BLaER1 (cell line): ENCODE data around the gene G0S2.

ENCODE experiments used
- H3K27ac ChIP-seq: shearing (Covaris generic); formaldehyde crosslinking; 2 replicates; pipeline ENCODE4 v1.8.1; 2022
- H3K27me3 ChIP-seq: shearing (Covaris generic); formaldehyde crosslinking; 2 replicates; pipeline ENCODE4 v1.8.1; 2022
- H3K36me3 ChIP-seq: shearing (Covaris generic); formaldehyde crosslinking; 2 replicates; pipeline ENCODE4 v1.8.1; 2022
- H3K4me1 ChIP-seq: shearing (Covaris generic); formaldehyde crosslinking; 2 replicates; pipeline ENCODE4 v1.8.1; 2022
- H3K4me2 ChIP-seq: shearing (Covaris generic); formaldehyde crosslinking; 2 replicates; pipeline ENCODE4 v1.8.1; 2022
- H3K4me3 ChIP-seq: shearing (Covaris generic); formaldehyde crosslinking; 2 replicates; pipeline ENCODE4 v1.8.1; 2022
- H3K9ac ChIP-seq: shearing (Covaris generic); formaldehyde crosslinking; 2 replicates; pipeline ENCODE4 v1.8.1; 2022
- H3K9me3 ChIP-seq: shearing (Covaris generic); formaldehyde crosslinking; 2 replicates; pipeline ENCODE4 v1.8.1; 2022
- H4K20me1 ChIP-seq: shearing (Covaris generic); formaldehyde crosslinking; 2 replicates; pipeline ENCODE4 v1.8.1; 2022
- Cebpa-rat ChIP-seq: shearing (Covaris generic); IDR thresholded peaks from 2 replicates; pipeline ENCODE4 v1.8.1; 2022

The G0S2 gene

DNA sequence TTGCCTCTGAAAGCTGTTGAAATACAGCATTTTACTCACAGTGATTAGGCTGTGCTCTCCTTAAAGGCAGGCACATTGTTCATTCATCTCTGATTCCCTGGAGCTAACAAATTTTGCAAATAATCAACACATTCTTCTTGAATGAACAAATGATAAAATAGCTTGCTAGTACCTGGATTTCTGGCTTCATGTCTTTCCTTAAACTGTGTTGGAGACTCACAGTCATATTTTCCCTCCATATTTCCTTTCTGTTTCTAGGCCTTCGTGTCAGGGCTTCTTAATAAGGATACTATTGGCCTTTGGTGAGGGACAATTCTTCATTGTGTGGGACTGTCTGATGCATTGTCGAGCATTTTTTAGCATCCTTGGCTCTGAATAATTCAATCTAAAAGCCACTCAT lies 39.1 kb downstream of the G0S2 start:
- H3K9ac ChIP-seq: no peak overlapping the region
- H3K4me2 ChIP-seq: no peak overlapping the region

DNA sequence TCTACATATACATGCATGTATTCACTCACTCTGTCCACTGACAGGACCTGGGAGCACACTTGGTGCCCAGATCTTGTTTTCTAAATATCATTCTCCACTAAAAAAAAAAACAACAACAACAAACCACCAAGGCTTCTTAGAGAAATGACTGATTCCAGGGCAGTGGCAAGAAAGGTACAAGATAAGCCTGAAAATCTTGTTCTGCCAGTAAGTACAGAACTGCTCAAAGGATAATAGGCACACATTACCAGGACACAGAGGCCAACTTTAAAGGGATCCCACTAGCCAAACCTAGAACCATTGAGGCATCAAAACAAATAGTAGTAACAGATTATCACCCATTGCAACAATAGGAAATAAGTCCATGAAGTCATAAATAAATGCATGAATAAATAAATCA lies 40.1 kb downstream of the G0S2 start:
- H4K20me1 ChIP-seq: no peaks in the 10 kb centered on the region
- H3K4me3 ChIP-seq: no peak overlapping the region
- H3K9me3 ChIP-seq: no peaks in the 10 kb centered on the region
- no peaks in the 10 kb centered on the region for H3K27me3 ChIP-seq
- H3K4me1 ChIP-seq: no peaks in the 10 kb centered on the region
- no peak overlapping the region for H3K27ac ChIP-seq
- H3K4me2 ChIP-seq: no peak overlapping the region
- TF ChIP-seq Cebpa-rat: no peak
- H3K36me3 ChIP-seq: no peaks in the 10 kb centered on the region
- no peak overlapping the region for H3K9ac ChIP-seq

More for the DNA sequence above, 39.1 kb downstream of the G0S2 start:
- H3K27me3 ChIP-seq: no peaks in the 10 kb centered on the region
- no peaks in the 10 kb centered on the region for H4K20me1 ChIP-seq
- H3K4me3 ChIP-seq: no peak overlapping the region
- H3K27ac ChIP-seq: no peak overlapping the region
- TF ChIP-seq Cebpa-rat: no peak
- H3K9me3 ChIP-seq: no peaks in the 10 kb centered on the region
- no peaks in the 10 kb centered on the region for H3K36me3 ChIP-seq
- H3K4me1 ChIP-seq: no peaks in the 10 kb centered on the region

DNA sequence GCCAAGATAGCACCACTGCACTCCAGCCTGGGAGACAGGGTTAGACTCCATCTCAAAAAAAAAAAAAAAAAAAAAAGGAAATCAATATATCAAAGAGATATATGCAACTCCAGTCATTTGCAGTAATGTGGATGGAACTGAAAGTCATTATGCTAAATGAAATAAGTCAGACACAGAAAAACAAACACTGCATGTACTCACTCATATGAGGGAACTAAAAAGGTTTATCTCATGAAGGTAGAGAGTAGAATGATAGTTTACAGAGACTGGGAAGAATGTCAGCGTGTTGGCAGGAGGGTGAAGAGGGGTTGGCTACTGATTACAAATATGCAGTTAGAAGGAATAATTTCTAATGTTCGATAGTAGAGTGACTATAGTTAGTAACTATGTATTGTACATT lies 42.6 kb downstream of the G0S2 start:
- Histone ChIP-seq H3K36me3 (no peaks in the 10 kb centered on the region), H3K4me2 (no peak overlapping the region)

GRCh38 chr1:209720326-209720725 lies 45.1 kb downstream of the G0S2 start:
- no peak for TF ChIP-seq Cebpa-rat
- H3K4me1 ChIP-seq: no peaks in the 10 kb centered on the region

More for the DNA sequence above, 42.6 kb downstream of the G0S2 start:
- no peak for TF ChIP-seq Cebpa-rat
- no peak overlapping the region for H3K4me3 ChIP-seq
- no peaks in the 10 kb centered on the region for H3K27me3 ChIP-seq
- H3K9me3 ChIP-seq: no peaks in the 10 kb centered on the region
- H3K4me1 ChIP-seq: no peaks in the 10 kb centered on the region
- H3K27ac ChIP-seq: no peak overlapping the region
- H4K20me1 ChIP-seq: no peaks in the 10 kb centered on the region
- H3K9ac ChIP-seq: no peak overlapping the region

DNA sequence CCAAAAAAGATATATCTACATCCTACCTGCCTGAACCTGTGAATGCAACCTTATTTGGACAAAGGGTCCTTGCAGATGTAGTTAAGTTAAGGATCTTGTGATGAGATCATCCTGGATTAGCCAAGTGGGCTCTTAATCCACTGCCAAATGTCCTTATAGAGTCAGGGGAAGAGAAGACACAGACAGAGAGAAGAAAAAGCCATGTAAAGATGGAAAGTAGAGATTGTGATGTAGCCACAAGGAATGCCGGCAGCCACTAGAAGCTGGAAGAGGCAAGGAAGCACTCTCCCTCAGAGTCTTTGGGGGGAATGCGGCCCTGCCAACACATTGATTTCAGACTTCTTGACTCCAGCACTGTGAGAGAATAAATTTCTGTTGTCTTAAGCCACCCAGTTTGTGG lies 45.6 kb downstream of the G0S2 start:
- Histone ChIP-seq H3K36me3 (no peaks in the 10 kb centered on the region), H3K4me3 (no peak overlapping the region), H4K20me1 (no peaks in the 10 kb centered on the region), H3K4me2 (no peak overlapping the region), H3K4me1 (no peaks in the 10 kb centered on the region), H3K27me3 (no peaks in the 10 kb centered on the region), H3K9ac (no peak overlapping the region), H3K9me3 (no peaks in the 10 kb centered on the region), H3K27ac (no peak overlapping the region)
- no peak for TF ChIP-seq Cebpa-rat

More at GRCh38 chr1:209720326-209720725, 45.1 kb downstream of the G0S2 start:
- no peak overlapping the region for H3K27ac ChIP-seq
- no peak overlapping the region for H3K4me3 ChIP-seq
- no peaks in the 10 kb centered on the region for H3K9me3 ChIP-seq
- H4K20me1 ChIP-seq: no peaks in the 10 kb centered on the region
- H3K36me3 ChIP-seq: no peaks in the 10 kb centered on the region
- H3K9ac ChIP-seq: no peak overlapping the region
- H3K27me3 ChIP-seq: no peaks in the 10 kb centered on the region
- H3K4me2 ChIP-seq: no peak overlapping the region

DNA sequence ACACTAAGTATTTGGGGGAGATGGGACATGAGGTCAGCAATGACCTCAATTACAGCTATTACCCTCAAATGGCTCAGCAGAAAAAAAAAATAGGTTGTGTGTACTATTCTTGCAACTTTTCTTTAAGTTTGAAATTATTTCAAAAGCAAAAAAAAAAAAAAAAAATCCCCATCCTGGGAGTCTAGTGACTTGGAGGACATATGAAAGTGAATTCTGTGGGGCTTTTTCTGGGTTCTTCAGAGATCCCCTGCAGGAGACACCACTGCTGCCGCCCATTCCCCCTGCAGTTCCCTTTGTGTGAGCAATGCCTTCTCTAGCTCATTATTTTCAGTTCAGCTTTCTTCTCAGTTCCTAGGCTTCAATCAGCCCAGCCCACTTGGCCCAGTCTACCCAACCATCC lies 46.1 kb downstream of the G0S2 start:
- H3K27me3 ChIP-seq: no peaks in the 10 kb centered on the region
- H4K20me1 ChIP-seq: no peaks in the 10 kb centered on the region
- no peaks in the 10 kb centered on the region for H3K36me3 ChIP-seq
- H3K9ac ChIP-seq: no peak overlapping the region
- H3K4me3 ChIP-seq: no peak overlapping the region
- H3K27ac ChIP-seq: no peak overlapping the region
- H3K4me2 ChIP-seq: no peak overlapping the region
- H3K9me3 ChIP-seq: no peaks in the 10 kb centered on the region
- no peak for TF ChIP-seq Cebpa-rat
- no peaks in the 10 kb centered on the region for H3K4me1 ChIP-seq

DNA sequence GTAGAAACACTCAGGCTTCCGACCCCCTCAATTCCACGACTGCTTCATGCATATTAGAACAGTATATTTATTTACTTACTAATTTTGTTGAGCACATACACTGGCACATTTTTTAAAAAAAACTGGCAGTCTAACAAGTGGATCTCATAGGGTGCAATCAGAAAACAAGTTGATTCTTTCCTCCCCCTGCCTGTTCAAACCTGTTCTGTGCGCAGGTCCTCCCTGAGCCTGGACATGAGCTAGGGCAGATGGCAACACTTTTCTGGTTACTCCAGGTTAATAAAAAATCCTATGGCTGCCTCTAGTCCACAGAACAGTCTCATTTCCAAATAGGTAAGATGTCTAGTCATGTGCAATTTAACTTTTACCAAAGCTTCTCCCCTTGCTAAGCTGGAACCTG lies 48.1 kb downstream of the G0S2 start:
- Histone ChIP-seq H3K4me2 (no peak overlapping the region), H3K27ac (no peak overlapping the region), H3K36me3 (no peaks in the 10 kb centered on the region), H3K9ac (no peak overlapping the region), H3K27me3 (no peaks in the 10 kb centered on the region), H3K9me3 (no peaks in the 10 kb centered on the region), H3K4me1 (no peaks in the 10 kb centered on the region), H3K4me3 (no peak overlapping the region), H4K20me1 (no peaks in the 10 kb centered on the region)
- no peak for TF ChIP-seq Cebpa-rat

DNA sequence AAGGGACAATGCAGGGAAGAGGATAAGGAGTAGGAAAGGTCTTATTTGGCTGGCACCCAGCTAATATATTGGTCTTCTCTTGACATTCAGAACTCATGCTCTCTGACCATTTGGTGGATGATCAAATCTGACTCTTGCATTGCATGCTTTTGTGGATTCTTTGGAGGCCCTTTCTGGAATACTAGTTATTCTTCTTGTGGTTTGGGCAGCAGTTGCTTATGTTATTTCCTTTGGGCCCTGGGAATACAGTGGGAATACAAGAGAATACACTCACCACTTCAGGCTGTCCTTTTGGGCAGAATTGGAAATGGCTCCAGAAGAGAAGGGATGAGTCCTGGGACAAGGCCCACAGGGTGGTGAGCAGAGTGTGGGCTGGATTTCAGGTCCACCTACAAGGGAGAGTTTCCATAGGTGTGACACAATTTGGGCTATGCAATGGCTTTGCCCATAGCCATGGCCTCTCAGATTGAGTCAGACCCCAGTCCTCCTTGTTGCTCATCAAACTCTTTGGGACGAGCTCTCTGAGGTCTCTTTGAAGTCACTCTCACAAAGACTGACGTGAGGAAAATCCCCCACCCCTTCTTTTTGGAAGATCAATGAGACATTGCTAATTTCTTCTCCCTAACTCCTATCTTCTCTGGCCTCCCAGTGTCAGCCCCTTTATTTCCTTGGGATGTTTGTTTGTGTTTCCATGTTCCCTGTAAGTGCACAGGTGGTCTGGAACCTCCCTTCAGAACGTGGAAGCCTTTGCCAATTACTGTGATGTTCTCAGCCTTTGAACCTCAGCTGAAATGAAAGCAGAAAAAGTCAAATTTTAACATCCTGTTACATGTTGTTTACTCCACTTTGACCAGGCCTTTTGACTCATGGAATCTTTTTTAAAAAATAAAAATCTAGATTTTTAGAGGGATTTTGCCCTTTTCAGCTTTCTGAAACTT lies 48.8 kb downstream of the G0S2 start:
- no peak for TF ChIP-seq Cebpa-rat
- Histone ChIP-seq H3K36me3 (no peaks in the 10 kb centered on the region), H3K4me1 (no peaks in the 10 kb centered on the region)

More for the DNA sequence above, 48.8 kb downstream of the G0S2 start:
- Histone ChIP-seq H3K9me3 (no peaks in the 10 kb centered on the region), H3K4me3 (no peak overlapping the region), H3K27ac (no peak overlapping the region), H3K4me2 (no peak overlapping the region), H4K20me1 (no peaks in the 10 kb centered on the region), H3K9ac (no peak overlapping the region), H3K27me3 (no peaks in the 10 kb centered on the region)
